ENCODE data around the gene BTBD16.

GRCh38 chr10:122276611-122277208, 5.6 kb downstream of the BTBD16 start:
- TF ChIP-seq POLR2AphosphoS5 (IDR thresholded peaks at IDR 0.05; ENCODE audit: low read depth, low read length) (no peak), POLR2A (IDR thresholded peaks at IDR 0.05; ENCODE audit: low read depth, low read length) (no peak)

Data from GM12892 (cell line).